Stimulated activated CD4-positive, alpha-beta T cell treated with anti-CD3 and anti-CD28 coated beads, Interleukin-1b, Interleukin-23, amount 100 ng/mL, for 24 hours (primary cell): ENCODE results near the gene ACSM2B.
"Not testable (repeated sequence)": the region's sequence is repeated elsewhere in the genome, so short reads cannot be mapped to it uniquely, and the experiment has no call there.

Experiments used
- DNase-seq, 4 experiments: peaks; one replicate each; pipeline ENCODE4 v3.0.0-alpha.2; 2020; ENCODE audit warnings: low read depth in 4 of 4, low spot score in 1 of 4

The ACSM2B gene

GRCh38 chr16:20598832-20599469, 22.8 kb upstream of the ACSM2B start:
- no peak for DNase-seq

GRCh38 chr16:20595694-20596093, 19.5 kb upstream of the ACSM2B start:
- DNase-seq = not testable (repeated sequence)

- DNase-seq = not testable (repeated sequence)
These were observed 18.9 kb upstream of the ACSM2B start for GRCh38 chr16:20595068-20595467.

- DNase-seq = not testable (repeated sequence)
These were observed 16.6 kb upstream of the ACSM2B start for GRCh38 chr16:20592780-20593179.

- DNase-seq = not testable (repeated sequence)
These were observed 13.3 kb upstream of the ACSM2B start for GRCh38 chr16:20589486-20589885.

GRCh38 chr16:20587645-20588074, 11.5 kb upstream of the ACSM2B start:
- not testable (repeated sequence) for DNase-seq

- DNase-seq = not testable (repeated sequence)
These were observed 10.5 kb upstream of the ACSM2B start for GRCh38 chr16:20586716-20587115.

GRCh38 chr16:20586112-20586511, 9.9 kb upstream of the ACSM2B start:
- not testable (repeated sequence) for DNase-seq

- not testable (repeated sequence) for DNase-seq
These were observed 4.5 kb upstream of the ACSM2B start for GRCh38 chr16:20580487-20581259.

GRCh38 chr16:20578091-20578490, 1.9 kb upstream of the ACSM2B start:
- not testable (repeated sequence) for DNase-seq

- not testable (repeated sequence) for DNase-seq
These were observed 7.0 kb downstream of the ACSM2B start for GRCh38 chr16:20569117-20569651.

- no peak for DNase-seq
These were observed 7.8 kb downstream of the ACSM2B start for GRCh38 chr16:20568404-20568803.

- DNase-seq = no peak
These were observed 9.3 kb downstream of the ACSM2B start for GRCh38 chr16:20566864-20567263.

- DNase-seq = not testable (repeated sequence)
These were observed 10.8 kb downstream of the ACSM2B start for GRCh38 chr16:20565334-20565733.

GRCh38 chr16:20564218-20564617, 11.9 kb downstream of the ACSM2B start:
- not testable (repeated sequence) for DNase-seq

- DNase-seq = not testable (repeated sequence)
These were observed 20.5 kb downstream of the ACSM2B start for GRCh38 chr16:20555628-20556027.

- not testable (repeated sequence) for DNase-seq
These were observed 21.5 kb downstream of the ACSM2B start for GRCh38 chr16:20554689-20555088.

GRCh38 chr16:20553493-20553892, 22.7 kb downstream of the ACSM2B start:
- DNase-seq = not testable (repeated sequence)

- not testable (repeated sequence) for DNase-seq
These were observed 29.2 kb downstream of the ACSM2B start for GRCh38 chr16:20546951-20547350.

GRCh38 chr16:20546278-20546853, 29.8 kb downstream of the ACSM2B start:
- DNase-seq = not testable (repeated sequence)

- not testable (repeated sequence) for DNase-seq
These were observed 35.4 kb downstream of the ACSM2B start for GRCh38 chr16:20540603-20541316.
